Hair follicle dermal papilla cell (primary cell): ENCODE measurements around the gene EHD4. TPM values are rescaled to one million over a fixed set of nuclear protein-coding genes. Genes with fewer than 3 reads are reported as not detected.

Experiments used
- small RNA-seq: library from RNA; depleted of rRNA; stranded (forward); fragments of <200 nt; gene quantifications from one replicate; pipeline ENCODE3, GENCODE V24; 2012
- total RNA-seq: library from RNA; depleted of rRNA; stranded (reverse); fragments of >200 nt; gene quantifications from 2 replicates; pipeline ENCODE4 v1.2.3, GENCODE V29; 2012

The EHD4 gene
- 37.8 and 38.0 TPM in 2 replicates for total RNA-seq

DNA sequence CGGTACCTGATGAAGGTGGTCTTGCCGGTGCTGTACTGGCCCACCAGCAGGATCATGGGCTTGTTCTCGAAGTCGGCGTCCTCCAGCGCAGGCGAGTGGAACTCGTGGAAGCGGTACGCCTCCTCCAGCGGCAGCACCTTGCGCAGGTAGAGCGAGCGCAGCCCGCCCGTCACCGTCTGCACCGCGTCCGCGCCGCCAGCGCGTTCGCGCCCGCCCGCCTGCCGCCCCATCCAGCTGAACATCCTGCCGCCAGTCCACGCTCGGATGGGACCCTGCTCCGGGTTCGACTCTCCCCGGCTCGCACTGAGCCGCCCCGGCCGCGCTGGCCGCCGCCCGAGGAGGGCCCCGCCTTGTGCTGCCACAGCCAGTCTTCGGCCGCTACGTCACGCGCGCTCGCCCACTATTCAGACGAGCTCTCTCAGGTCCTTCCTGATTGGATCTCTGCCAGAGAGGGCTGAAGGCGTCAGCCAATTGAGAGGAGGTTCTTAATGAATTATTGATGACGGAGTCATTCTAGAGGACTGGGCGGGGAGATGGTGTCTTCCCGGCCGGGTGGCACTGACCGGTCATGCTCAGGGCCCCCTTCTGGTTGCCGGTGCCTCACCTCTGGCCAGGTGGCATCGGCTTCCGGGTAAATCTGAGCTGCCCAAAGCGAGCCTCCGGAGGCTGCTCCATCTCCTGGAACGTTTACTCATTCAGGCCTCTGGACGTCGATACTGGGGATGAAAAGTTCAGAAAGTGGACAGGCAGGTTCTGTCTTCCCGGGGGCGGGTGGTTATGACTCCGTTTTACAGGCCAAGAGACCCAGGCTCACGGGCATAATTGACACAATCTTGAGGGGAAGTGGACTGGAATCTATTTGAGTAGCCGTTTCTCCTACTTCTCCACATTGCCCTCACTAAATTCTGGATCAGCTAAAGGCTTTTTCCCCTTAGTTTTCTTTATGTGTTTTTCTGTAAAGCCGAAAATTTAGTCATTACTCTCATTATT, at the start of gene EHD4:
Gene EHD4 (minus strand): TSS at position 305 of the 990 bp plus-strand sequence. CDS start 63 bp downstream, at position 242.

DNA sequence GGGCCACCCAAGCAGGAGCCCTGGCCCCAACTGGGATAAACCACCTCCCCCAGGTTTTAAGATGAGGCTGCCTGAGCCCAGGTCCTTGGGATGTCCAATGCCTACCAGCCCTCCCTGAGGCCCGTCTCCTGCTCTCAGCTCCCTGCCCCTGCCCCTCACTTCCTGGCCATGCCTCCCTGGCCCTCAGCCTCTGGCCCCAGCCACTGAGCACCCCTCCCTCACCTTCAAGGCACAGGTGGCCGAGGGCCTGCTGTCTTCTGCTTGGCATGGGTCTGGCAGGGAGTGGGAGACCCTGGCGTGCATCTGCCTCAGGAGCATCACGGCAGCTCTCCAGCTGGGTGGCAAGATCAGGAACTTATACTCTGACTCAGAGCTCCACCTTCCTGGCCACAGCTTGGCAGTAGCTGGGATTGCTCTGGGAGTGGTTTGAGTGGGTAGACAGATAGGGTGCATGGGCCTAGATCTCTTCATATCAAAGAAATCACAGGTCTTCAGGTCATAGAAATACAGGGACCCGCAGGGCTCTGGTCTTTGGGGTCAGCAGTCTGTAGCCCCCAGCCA, 48.4 kb upstream of the EHD4 start, which contains the start of gene PLA2G4E:
Gene PLA2G4E (minus strand): TSS at position 330 of the 561 bp plus-strand sequence. CDS start 12 bp downstream, at position 318.

DNA sequence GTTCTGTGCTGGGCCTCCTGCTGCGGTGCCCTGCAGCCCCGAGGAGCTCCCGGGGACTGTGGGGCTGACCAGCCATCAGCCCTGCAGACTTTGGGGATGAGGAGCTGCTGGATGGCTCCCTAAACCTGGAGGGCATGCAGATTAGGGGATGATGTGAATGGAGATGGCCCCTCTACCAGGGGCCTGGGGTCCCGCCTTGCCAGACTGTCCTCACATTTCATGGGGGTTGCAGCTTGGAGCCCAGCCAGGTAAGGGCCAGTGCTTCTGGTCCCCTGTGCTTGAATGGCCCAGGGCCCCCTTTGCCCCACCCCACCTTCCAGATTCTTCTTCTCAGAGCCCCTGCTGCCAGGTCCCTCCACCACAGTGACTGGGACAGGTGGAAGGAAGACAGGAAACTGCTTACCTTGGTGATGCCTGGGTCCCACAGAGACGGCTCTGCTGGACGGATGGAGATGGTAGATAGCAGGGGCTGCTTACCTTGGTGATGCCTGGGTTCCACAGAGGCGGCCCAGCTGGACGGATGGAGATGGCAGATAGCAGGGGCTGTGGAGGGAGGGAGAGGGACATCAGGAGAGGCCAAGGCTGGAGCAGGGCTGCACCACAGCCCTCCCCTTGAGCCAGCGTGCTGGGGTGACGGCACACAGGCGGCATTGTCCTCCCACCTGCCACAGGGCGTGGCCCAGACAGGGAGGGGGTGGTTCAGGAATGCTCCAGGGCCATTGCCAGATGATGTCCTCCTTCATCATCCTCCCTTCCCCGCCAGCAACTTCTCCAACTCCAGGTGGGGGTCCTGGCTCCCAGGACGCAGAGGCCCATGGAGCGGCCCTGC, 78.7 kb downstream of the EHD4 start, which contains the start of gene SPTBN5:
Gene SPTBN5 (minus strand): TSS at position 632 of the 829 bp plus-strand sequence. CDS start 556 bp downstream, at position 76.

Small RNA genes within 50 kb of the gene (small RNA-seq; reads per million reads assigned to genes)
- gene MIR4310 (not detected), gene RNA5SP393 (not detected)

Other genes with a start within 250 kb of the EHD4 start
- 40.0 and 44.9 TPM in 2 replicates for gene MAPKBP1, start 198.1 kb downstream of the EHD4 start, total RNA-seq
- gene JMJD7, start 144.5 kb downstream of the EHD4 start, total RNA-seq = 3.1 and 4.5 TPM in 2 replicates
- 0.36 and 0.81 TPM in 2 replicates for gene PLA2G4B, start 133.7 kb downstream of the EHD4 start, total RNA-seq
- 0.73 and 0.97 TPM in 2 replicates for gene SPTBN5, start 78.5 kb downstream of the EHD4 start, total RNA-seq
- gene PLA2G4E, start 48.5 kb upstream of the EHD4 start, total RNA-seq = not detected in 2 replicates
- not detected in 2 replicates for gene PLA2G4D, start 122.0 kb upstream of the EHD4 start, total RNA-seq
- not detected in 2 replicates for gene PLA2G4F, start 184.1 kb upstream of the EHD4 start, total RNA-seq
- gene VPS39, start 235.7 kb upstream of the EHD4 start, total RNA-seq = 61.2 and 75.0 TPM in 2 replicates